DMS 273 (cell line): ENCODE results near the gene HMCN2.

Experiments used
- DNase-seq: peaks from one replicate; lab custom pipeline; 2025; ENCODE audit not compliant: unreplicated experiment; lab: John Stamatoyannopoulos, UW

Gene HMCN2

GRCh38 chr9:130265431-130266235, at the start of gene HMCN2:
HMCN2 (plus strand) TSS chr9:130265760; CDS start chr9:130265879, 119 bp downstream.
- peak; percentile 49 for DNase-seq

- DNase-seq, result no peak
Measured at GRCh38 chr9:130217838-130218237, 47.7 kb upstream of the HMCN2 start.

GRCh38 chr9:130219661-130220096, 45.9 kb upstream of the HMCN2 start:
- no peak for DNase-seq

GRCh38 chr9:130220352-130220751, 45.2 kb upstream of the HMCN2 start:
- peak; percentile 46 for DNase-seq

- no peak for DNase-seq
Measured at GRCh38 chr9:130222833-130223232, 42.7 kb upstream of the HMCN2 start.

GRCh38 chr9:130225071-130225470, 40.5 kb upstream of the HMCN2 start:
- DNase-seq, result no peak

GRCh38 chr9:130225586-130225985, 40.0 kb upstream of the HMCN2 start:
- DNase-seq, result no peak

GRCh38 chr9:130226112-130226511, 39.4 kb upstream of the HMCN2 start:
- DNase-seq, result no peak

- DNase-seq, result no peak
Measured at GRCh38 chr9:130227833-130228232, 37.7 kb upstream of the HMCN2 start.

- no peak for DNase-seq
Measured at GRCh38 chr9:130229759-130230158, 35.8 kb upstream of the HMCN2 start.

- peak; percentile 35 for DNase-seq
Measured at GRCh38 chr9:130230631-130231030, 34.9 kb upstream of the HMCN2 start.

GRCh38 chr9:130232899-130233586, 32.5 kb upstream of the HMCN2 start:
- DNase-seq, result peak; percentile 50

- no peak for DNase-seq
Measured at GRCh38 chr9:130233587-130233945, 32.0 kb upstream of the HMCN2 start.

- DNase-seq, result no peak
Measured at GRCh38 chr9:130234340-130235260, 31.0 kb upstream of the HMCN2 start.

- DNase-seq, result peak; percentile 84
Measured at GRCh38 chr9:130235558-130236435, 29.8 kb upstream of the HMCN2 start.

- no peak for DNase-seq
Measured at GRCh38 chr9:130236436-130236985, 29.0 kb upstream of the HMCN2 start.

- DNase-seq, result no peak
Measured at GRCh38 chr9:130237076-130237475, 28.5 kb upstream of the HMCN2 start.

GRCh38 chr9:130237763-130238524, 27.6 kb upstream of the HMCN2 start:
- no peak for DNase-seq

GRCh38 chr9:130239363-130239695, 26.2 kb upstream of the HMCN2 start:
- DNase-seq, result no peak
